ENCODE data around the gene MYOG. TPM values are rescaled to one million over a fixed set of nuclear protein-coding genes. Genes with fewer than 3 reads are reported as not detected.

Gene MYOG
- total and polyA plus RNA-seq, 2 of the 13 experiments (the other 11 are each of a cell fraction or from before 2014, with no cell fraction given), result not detected

GRCh38 chr1:203065191-203065590, 20.6 kb downstream of the MYOG start (continued):
- TF ChIP-seq ZNF44 (CRISPR knock-in tag; IDR thresholded peaks at IDR 0.05), result no peak
- no peak for TF ChIP-seq SRSF9 (IDR thresholded peaks at IDR 0.05; ENCODE audit: borderline replicate concordance, insufficient read depth, low read depth, low read length, poor library complexity, severe bottlenecking)
- no peak for TF ChIP-seq SNRNP70 (IDR thresholded peaks at IDR 0.05; ENCODE audit: low read depth, low read length)
- no peak for TF ChIP-seq ZNF234 (CRISPR knock-in tag; conservative IDR thresholded peaks at IDR 0.05)
- no peak for TF ChIP-seq MTERF4 (CRISPR knock-in tag; IDR thresholded peaks at IDR 0.05)
- TF ChIP-seq, protein P1, sequence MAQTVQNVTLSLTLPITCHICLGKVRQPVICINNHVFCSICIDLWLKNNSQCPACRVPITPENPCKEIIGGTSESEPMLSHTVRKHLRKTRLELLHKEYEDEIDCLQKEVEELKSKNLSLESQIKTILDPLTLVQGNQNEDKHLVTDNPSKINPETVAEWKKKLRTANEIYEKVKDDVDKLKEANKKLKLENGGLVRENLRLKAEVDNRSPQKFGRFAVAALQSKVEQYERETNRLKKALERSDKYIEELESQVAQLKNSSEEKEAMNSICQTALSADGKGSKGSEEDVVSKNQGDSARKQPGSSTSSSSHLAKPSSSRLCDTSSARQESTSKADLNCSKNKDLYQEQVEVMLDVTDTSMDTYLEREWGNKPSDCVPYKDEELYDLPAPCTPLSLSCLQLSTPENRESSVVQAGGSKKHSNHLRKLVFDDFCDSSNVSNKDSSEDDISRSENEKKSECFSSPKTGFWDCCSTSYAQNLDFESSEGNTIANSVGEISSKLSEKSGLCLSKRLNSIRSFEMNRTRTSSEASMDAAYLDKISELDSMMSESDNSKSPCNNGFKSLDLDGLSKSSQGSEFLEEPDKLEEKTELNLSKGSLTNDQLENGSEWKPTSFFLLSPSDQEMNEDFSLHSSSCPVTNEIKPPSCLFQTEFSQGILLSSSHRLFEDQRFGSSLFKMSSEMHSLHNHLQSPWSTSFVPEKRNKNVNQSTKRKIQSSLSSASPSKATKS (CRISPR knock-in tag; IDR thresholded peaks at IDR 0.05), result no peak
- TF ChIP-seq PHB2 (IDR thresholded peaks at IDR 0.05; ENCODE audit: partially characterized antibody), result no peak

- Histone ChIP-seq H3K4me3 (replicated peaks in 1 of 3; ENCODE audit: insufficient read depth in 1 of 3, low read depth in 2 of 3, low read length in 3 of 3) (no peak overlapping the region), H3K79me2 (ENCODE audit: insufficient read depth, low read length) (no peaks in the 10 kb centered on the region), H4K20me1 (ENCODE audit: insufficient read depth, low read length) (no peaks in the 10 kb centered on the region), H3K27ac (ENCODE audit: extremely low read length, insufficient read depth, low read length) (no peak overlapping the region), H3K9me3 (ENCODE audit: low read length) (no peaks in the 10 kb centered on the region), H3K27me3 (ENCODE audit: control insufficient read depth in 1 of 2, insufficient read depth in 2 of 2, low read length in 2 of 2) (peaks cover 0 to 6% of the 10 kb centered on the region in 2 experiments; a peak in 3 of 5 replicates), H2AFZ (ENCODE audit: low read length) (no peak overlapping the region), H3K4me2 (ENCODE audit: low read depth, low read length) (no peak overlapping the region), H3K4me1 (ENCODE audit: insufficient read depth, low read length) (peaks cover 10% of the 10 kb centered on the region), H3K9ac (ENCODE audit: insufficient read depth, low read depth, low read length) (no peak overlapping the region), H3K36me3 (replicated peaks in 1 of 2; ENCODE audit: control insufficient read depth in 1 of 2, insufficient read depth in 2 of 2, low read length in 2 of 2) (no peaks in the 10 kb centered on the region)
- ATAC-seq (no peak), DNase-seq (ENCODE audit: low spot score) (no peak), FAIRE-seq (no peak)
- CTCF ChIA-PET (ENCODE audit: low intra/inter-chr PET ratio, low total read pairs), result no interaction called here
- BruUV-seq (replicated peaks), result no TSS peak
- POLR2A ChIA-PET, result no interaction called here
- in situ Hi-C loops (cut with HindIII; ENCODE audit: extremely low pct_ligation_motif_present, low pct_unique_long_range_greater_than_20kb) (no loop called here), intact Hi-C loops (cut with micrococcal nuclease; ENCODE audit: unreplicated experiment) (no loop called here)
- TF ChIP-seq ZNF614 (CRISPR knock-in tag; IDR thresholded peaks at IDR 0.05; ENCODE audit: borderline replicate concordance) (no peak), ETV6 (CRISPR knock-in tag; conservative IDR thresholded peaks at IDR 0.05) (no peak), NCOA1 (CRISPR knock-in tag; IDR thresholded peaks at IDR 0.05) (no peak), KMT2B (CRISPR knock-in tag; IDR thresholded peaks at IDR 0.05) (no peak)
- 56% methylated on average over 8 of the region's 8 CpGs for WGBS (ENCODE audit: low lambda C conversion rate)
These were observed 22.5 kb downstream of the MYOG start for GRCh38 chr1:203063287-203063686.
